Measurements from ENCODE around the gene BTBD19.

- no peak for TF ChIP-seq POLR2A (IDR thresholded peaks at IDR 0.05)
- TF ChIP-seq, protein P1, sequence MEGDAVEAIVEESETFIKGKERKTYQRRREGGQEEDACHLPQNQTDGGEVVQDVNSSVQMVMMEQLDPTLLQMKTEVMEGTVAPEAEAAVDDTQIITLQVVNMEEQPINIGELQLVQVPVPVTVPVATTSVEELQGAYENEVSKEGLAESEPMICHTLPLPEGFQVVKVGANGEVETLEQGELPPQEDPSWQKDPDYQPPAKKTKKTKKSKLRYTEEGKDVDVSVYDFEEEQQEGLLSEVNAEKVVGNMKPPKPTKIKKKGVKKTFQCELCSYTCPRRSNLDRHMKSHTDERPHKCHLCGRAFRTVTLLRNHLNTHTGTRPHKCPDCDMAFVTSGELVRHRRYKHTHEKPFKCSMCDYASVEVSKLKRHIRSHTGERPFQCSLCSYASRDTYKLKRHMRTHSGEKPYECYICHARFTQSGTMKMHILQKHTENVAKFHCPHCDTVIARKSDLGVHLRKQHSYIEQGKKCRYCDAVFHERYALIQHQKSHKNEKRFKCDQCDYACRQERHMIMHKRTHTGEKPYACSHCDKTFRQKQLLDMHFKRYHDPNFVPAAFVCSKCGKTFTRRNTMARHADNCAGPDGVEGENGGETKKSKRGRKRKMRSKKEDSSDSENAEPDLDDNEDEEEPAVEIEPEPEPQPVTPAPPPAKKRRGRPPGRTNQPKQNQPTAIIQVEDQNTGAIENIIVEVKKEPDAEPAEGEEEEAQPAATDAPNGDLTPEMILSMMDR (IDR thresholded peaks at IDR 0.05), result no peak
Measured at GRCh38 chr1:44817307-44817706, 9.0 kb downstream of the BTBD19 start.

Data from body of pancreas (tissue), 4 donors.